Mammary epithelial cell (primary cell): ENCODE data around the gene RETREG2.
A peak's percentile ranks its signal among the peaks of the same experiment; 100 is the strongest.

Experiments used
- EZH2 ChIP-seq: IDR thresholded peaks from 2 replicates; pipeline ENCODE4 v1.6.1; 2012; ENCODE audit warnings: low read length, inconsistent platforms, borderline replicate concordance
- TF ChIP-seq, protein P1 (sequence below), 2 donors: IDR thresholded peaks in 1 of 2; conservative IDR thresholded peaks in 1 of 2; 2 replicates each; pipeline ENCODE4 v1.5.1; 2011 to 2012; ENCODE audit warnings: inconsistent platforms in 2 of 2, low read length in 2 of 2, mild to moderate bottlenecking in 2 of 2, control low read depth in 1 of 2, low read depth in 1 of 2; ENCODE audit not compliant: insufficient read depth in 1 of 2; ENCODE audit errors: extremely low read depth in 1 of 2

DNA sequence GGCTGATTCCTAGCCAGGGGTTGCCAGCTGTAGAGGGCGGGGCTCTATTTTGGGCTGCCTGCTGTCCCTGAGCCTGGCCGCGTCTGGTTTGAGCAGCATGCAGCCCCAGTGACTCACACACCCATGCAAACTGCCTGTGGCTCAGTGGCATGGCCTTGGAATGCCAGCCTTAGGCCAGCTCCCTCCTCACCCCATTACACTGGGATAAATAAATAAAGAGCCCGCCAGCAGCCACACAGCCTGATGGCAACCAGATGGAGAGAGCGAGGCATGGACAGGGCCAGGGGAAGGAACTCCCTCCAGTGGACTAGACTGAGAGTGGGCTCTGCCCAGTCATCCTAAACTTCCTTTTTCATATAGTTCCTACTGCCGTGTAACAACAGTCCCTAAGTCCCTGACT lies 35.7 kb upstream of the RETREG2 start:
- TF ChIP-seq, protein P1, sequence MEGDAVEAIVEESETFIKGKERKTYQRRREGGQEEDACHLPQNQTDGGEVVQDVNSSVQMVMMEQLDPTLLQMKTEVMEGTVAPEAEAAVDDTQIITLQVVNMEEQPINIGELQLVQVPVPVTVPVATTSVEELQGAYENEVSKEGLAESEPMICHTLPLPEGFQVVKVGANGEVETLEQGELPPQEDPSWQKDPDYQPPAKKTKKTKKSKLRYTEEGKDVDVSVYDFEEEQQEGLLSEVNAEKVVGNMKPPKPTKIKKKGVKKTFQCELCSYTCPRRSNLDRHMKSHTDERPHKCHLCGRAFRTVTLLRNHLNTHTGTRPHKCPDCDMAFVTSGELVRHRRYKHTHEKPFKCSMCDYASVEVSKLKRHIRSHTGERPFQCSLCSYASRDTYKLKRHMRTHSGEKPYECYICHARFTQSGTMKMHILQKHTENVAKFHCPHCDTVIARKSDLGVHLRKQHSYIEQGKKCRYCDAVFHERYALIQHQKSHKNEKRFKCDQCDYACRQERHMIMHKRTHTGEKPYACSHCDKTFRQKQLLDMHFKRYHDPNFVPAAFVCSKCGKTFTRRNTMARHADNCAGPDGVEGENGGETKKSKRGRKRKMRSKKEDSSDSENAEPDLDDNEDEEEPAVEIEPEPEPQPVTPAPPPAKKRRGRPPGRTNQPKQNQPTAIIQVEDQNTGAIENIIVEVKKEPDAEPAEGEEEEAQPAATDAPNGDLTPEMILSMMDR (conservative IDR thresholded peaks at IDR 0.05 in 1 of 2, IDR thresholded peaks at IDR 0.05 in 1 of 2; ENCODE audit: extremely low read depth in 1 of 2, insufficient read depth in 1 of 2, low read depth in 1 of 2, low read length in 2 of 2): peak in 1 of 2 donors; percentile 12
- TF ChIP-seq EZH2: no peak
